ENCODE results near the gene C5. TPM values are rescaled to one million over a fixed set of nuclear protein-coding genes. Genes with fewer than 3 reads are reported as not detected.

C5 gene
- total RNA-seq, 3 donors from 2014 or later, result 0.58 to 3.8 (median 1.3) TPM

GRCh38 chr9:120917929-120918762 lies 131.9 kb downstream of the C5 start:
- intact Hi-C loops (cut with DNase I, micrococcal nuclease), result no loop called here
- Histone ChIP-seq H3K4me3 (no peak overlapping the region), H3K4me1 (ENCODE audit: low read depth) (no peaks in the 10 kb centered on the region), H3K9me3 (no peaks in the 10 kb centered on the region), H3K36me3 (ENCODE audit: low read depth) (no peaks in the 10 kb centered on the region)
- ATAC-seq, result no peak
- TF ChIP-seq CTCF (IDR thresholded peaks at IDR 0.05), result no peak
- no peak for DNase-seq

- intact Hi-C loops (cut with DNase I, micrococcal nuclease), result no loop called here
- H3K4me3 ChIP-seq, result no peak overlapping the region
- H3K9me3 ChIP-seq, result no peaks in the 10 kb centered on the region
- TF ChIP-seq CTCF (IDR thresholded peaks at IDR 0.05), result no peak
- no peaks in the 10 kb centered on the region for H3K4me1 ChIP-seq (ENCODE audit: low read depth)
- DNase-seq (no peak), ATAC-seq (no peak)
- no peaks in the 10 kb centered on the region for H3K36me3 ChIP-seq (ENCODE audit: low read depth)
Observed at GRCh38 chr9:120916991-120917880, 132.8 kb downstream of the C5 start.

- no peak overlapping the region for H3K4me3 ChIP-seq
- ATAC-seq (peak; percentile 26), DNase-seq (no peak)
- TF ChIP-seq CTCF (IDR thresholded peaks at IDR 0.05), result no peak
- H3K4me1 ChIP-seq (ENCODE audit: low read depth), result no peaks in the 10 kb centered on the region
- H3K9me3 ChIP-seq, result no peaks in the 10 kb centered on the region
- no peaks in the 10 kb centered on the region for H3K36me3 ChIP-seq (ENCODE audit: low read depth)
- intact Hi-C loops (cut with DNase I, micrococcal nuclease), result no loop called here
Observed at GRCh38 chr9:120916588-120916987, 133.5 kb downstream of the C5 start.

- Histone ChIP-seq H3K4me3 (no peak overlapping the region), H3K4me1 (ENCODE audit: low read depth) (no peaks in the 10 kb centered on the region), H3K9me3 (no peaks in the 10 kb centered on the region), H3K36me3 (ENCODE audit: low read depth) (no peaks in the 10 kb centered on the region)
- DNase-seq, result no peak
- intact Hi-C loops (cut with DNase I, micrococcal nuclease), result no loop called here
- ATAC-seq, result peak; percentile 52
- TF ChIP-seq CTCF (IDR thresholded peaks at IDR 0.05), result no peak
Observed at GRCh38 chr9:120915854-120916470, 134.1 kb downstream of the C5 start.

GRCh38 chr9:120914953-120915352 lies 135.1 kb downstream of the C5 start:
- no peak for DNase-seq
- no peaks in the 10 kb centered on the region for H3K9me3 ChIP-seq
- H3K36me3 ChIP-seq (ENCODE audit: low read depth), result no peaks in the 10 kb centered on the region
- no peak for TF ChIP-seq CTCF (IDR thresholded peaks at IDR 0.05)
- no peak overlapping the region for H3K4me3 ChIP-seq
- H3K4me1 ChIP-seq (ENCODE audit: low read depth), result no peaks in the 10 kb centered on the region
- intact Hi-C loops (cut with DNase I, micrococcal nuclease), result no loop called here
- no peak for ATAC-seq

Data from mucosa of descending colon (tissue), 3 donors.